ENCODE results near the gene BOD1L2.

BOD1L2 gene

GRCh38 chr18:57150081-57150480, 3.2 kb downstream of the BOD1L2 start:
- DNase-seq (ENCODE audit: low read depth) = no peak

- DNase-seq (ENCODE audit: low read depth) = no peak
These were observed 3.9 kb downstream of the BOD1L2 start for GRCh38 chr18:57150828-57151227.

- no peak for DNase-seq (ENCODE audit: low read depth)
These were observed 7.4 kb downstream of the BOD1L2 start for GRCh38 chr18:57154191-57154830.

- DNase-seq (ENCODE audit: low read depth) = no peak
These were observed 17.5 kb downstream of the BOD1L2 start for GRCh38 chr18:57164401-57164800.

- DNase-seq (ENCODE audit: low read depth) = no peak
These were observed 20.9 kb downstream of the BOD1L2 start for GRCh38 chr18:57167617-57168308.

- DNase-seq (ENCODE audit: low read depth) = no peak
These were observed 24.1 kb downstream of the BOD1L2 start for GRCh38 chr18:57171026-57171425.

GRCh38 chr18:57175532-57175931, 28.6 kb downstream of the BOD1L2 start:
- peak; percentile 40 for DNase-seq (ENCODE audit: low read depth)

- no peak for DNase-seq (ENCODE audit: low read depth)
These were observed 38.5 kb downstream of the BOD1L2 start for GRCh38 chr18:57185434-57185833.

GRCh38 chr18:57188851-57189557, 42.1 kb downstream of the BOD1L2 start:
- DNase-seq (ENCODE audit: low read depth) = no peak

- DNase-seq (ENCODE audit: low read depth) = no peak
These were observed 43.1 kb downstream of the BOD1L2 start for GRCh38 chr18:57190026-57190425.

GRCh38 chr18:57194070-57194469, 47.2 kb downstream of the BOD1L2 start:
- no peak for DNase-seq (ENCODE audit: low read depth)

- no peak for DNase-seq (ENCODE audit: low read depth)
These were observed 47.7 kb downstream of the BOD1L2 start for GRCh38 chr18:57194622-57195021.

GRCh38 chr18:57195341-57195740, 48.5 kb downstream of the BOD1L2 start:
- no peak for DNase-seq (ENCODE audit: low read depth)

GRCh38 chr18:57197261-57197660, 50.4 kb downstream of the BOD1L2 start:
- DNase-seq (ENCODE audit: low read depth) = no peak

- no peak for DNase-seq (ENCODE audit: low read depth)
These were observed 51.2 kb downstream of the BOD1L2 start for GRCh38 chr18:57198073-57198472.

All from fibroblast of gingiva (primary cell).